Right lobe of liver (tissue), 6 donors: Measurements from ENCODE around the gene BCKDHB. TPM values are rescaled to one million over a fixed set of nuclear protein-coding genes. Genes with fewer than 3 reads are reported as not detected.

Experiments
- ATAC-seq, 4 donors: fragments of 200-7000 bp; cut with Tn5 transposase; one replicate each; pipeline ENCODE4 v1.9.1; 2020; ENCODE audit warnings: mild to moderate bottlenecking in 4 of 4, moderate library complexity in 4 of 4
- DNase-seq, 3 donors: peaks; one replicate each; pipeline ENCODE4 v3.0.0-alpha.2; 2020
- H3K27ac ChIP-seq, 3 donors: fragments of 200-600 bp; one replicate each; pipeline ENCODE4 v1.8.0; 2022
- H3K27me3 ChIP-seq, 2 donors: fragments of 200-600 bp; one replicate each; pipeline ENCODE4 v1.8.0; 2022
- H3K36me3 ChIP-seq, 4 donors: fragments of 200-600 bp; sonication (generic) in 1 of 4; one replicate each; pipeline versions ENCODE4 v1.5.1 to v1.8.0; 2017 to 2022; ENCODE audit warnings: control low read depth in 1 of 4
- H3K4me1 ChIP-seq, 4 donors: fragments of 200-600 bp; sonication (generic) in 1 of 4; one replicate each; pipeline versions ENCODE4 v1.5.1 to v1.8.0; 2017 to 2022; ENCODE audit warnings: control low read depth in 1 of 4
- H3K4me3 ChIP-seq, 3 donors: fragments of 200-600 bp; one replicate each; pipeline ENCODE4 v1.8.0; 2022
- H3K9me3 ChIP-seq, 4 donors: fragments of 200-600 bp; sonication (generic) in 1 of 4; one replicate each; pipeline versions ENCODE4 v1.5.1 to v1.8.0; 2017 to 2022; ENCODE audit warnings: control low read depth in 1 of 4
- CTCF ChIP-seq, 4 donors: fragments of 200-600 bp in 3 of 4; fragments of 450-650 bp in 1 of 4; IDR thresholded peaks; one replicate each; pipeline versions ENCODE4 v1.5.1 to v1.8.0; 2016 to 2022; ENCODE audit warnings: antibody characterized with exemption in 4 of 4, mild to moderate bottlenecking in 2 of 4
- POLR2A ChIP-seq: fragments of 450-650 bp; IDR thresholded peaks from one replicate; pipeline ENCODE4 v1.6.1; 2017; ENCODE audit warnings: antibody characterized with exemption, mild to moderate bottlenecking
- WGBS: methylation state at CpG from one replicate; pipeline ENCODE4 v1.1.6; 2018; ENCODE audit warnings: low coverage, low lambda C conversion rate; ENCODE audit not compliant: insufficient coverage; ENCODE audit errors: missing lambda C conversion rate; 5-methylcytosine and 5-hydroxymethylcytosine counted together
- intact Hi-C, 2 donors: fragments of 100-400 bp; cut with DNase I; formaldehyde crosslinking; loops; one replicate each; pipeline versions ENCODE4 v1.11.2 to v1.14.1; 2022
- total RNA-seq, 6 experiments: library from RNA; depleted of rRNA in 2 of 6; stranded (reverse); fragments of >200 nt in 2 of 6; fragmentation: NEBNext Ultra II Directional in 3 of 6; extraction: Animal tissue kit (Norgen Biotek cat#: 25700) in 3 of 6; gene quantifications; one replicate each; pipeline versions ENCODE4 v1.1.0 to v1.2.4, GENCODE V29; 2016 to 2023
- donor health status: DM: no; HTN: yes; CAD: no.
- donor health status: DM: no; HTN: no; CAD: no.
- donor health status: DM: no; HTN: no; CAD: no.
- donor health status: DM: no; HTN: yes; CAD: no.
- donor health status: DM: no; HTN: yes; CAD: no.

BCKDHB gene
- total RNA-seq, 6 experiments from 2014 or later, result 22.1 to 57.2 (median 43.9) TPM

- H3K27ac ChIP-seq, result no peak overlapping the region
- H3K4me3 ChIP-seq, result no peak overlapping the region
- H3K9me3 ChIP-seq, result no peaks in the 10 kb centered on the region
- H3K36me3 ChIP-seq, result no peaks in the 10 kb centered on the region
- WGBS, result 92% methylated on average over 4 of the region's 4 CpGs
- TF ChIP-seq POLR2A, result no peak
- TF ChIP-seq CTCF (IDR thresholded peaks at IDR 0.05), result no peak
- DNase-seq (no peak), ATAC-seq (no peak)
- H3K27me3 ChIP-seq, result no peaks in the 10 kb centered on the region
- no peaks in the 10 kb centered on the region for H3K4me1 ChIP-seq
- intact Hi-C loops, result no loop called here
These were observed 210.3 kb downstream of the BCKDHB start for GRCh38 chr6:80316686-80317231.

DNA sequence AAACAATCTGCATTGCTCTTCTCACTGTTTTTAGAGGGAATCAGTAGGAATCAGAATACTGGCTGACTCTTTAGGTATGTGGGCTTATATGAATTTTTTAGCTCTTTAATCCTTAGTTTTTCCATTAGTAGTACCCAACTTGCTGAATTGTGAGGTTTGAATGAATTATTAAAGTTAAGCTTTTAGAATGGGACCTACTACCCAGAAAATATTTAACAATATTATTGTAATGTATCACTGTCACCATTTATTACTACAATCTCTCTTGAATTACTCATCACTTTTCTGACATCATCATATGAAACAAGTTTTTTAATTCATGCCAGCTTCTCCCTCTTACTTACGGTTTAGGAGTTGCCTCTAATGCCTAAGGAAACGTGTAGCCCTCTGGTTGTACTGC is 212.7 kb downstream of the BCKDHB start:
- ATAC-seq, result no peak
- H3K27me3 ChIP-seq, result no peaks in the 10 kb centered on the region
- no peaks in the 10 kb centered on the region for H3K9me3 ChIP-seq
- DNase-seq, result no peak
- no peaks in the 10 kb centered on the region for H3K4me1 ChIP-seq
- TF ChIP-seq POLR2A (no peak), CTCF (IDR thresholded peaks at IDR 0.05) (no peak)
- H3K36me3 ChIP-seq, result no peaks in the 10 kb centered on the region
- no peak overlapping the region for H3K4me3 ChIP-seq
- WGBS, result 86% methylated on average over 2 of the region's 2 CpGs
- H3K27ac ChIP-seq, result no peak overlapping the region
- intact Hi-C loops, result no loop called here

- Histone ChIP-seq H3K27ac (no peak overlapping the region), H3K9me3 (no peaks in the 10 kb centered on the region), H3K27me3 (no peaks in the 10 kb centered on the region), H3K4me3 (no peak overlapping the region), H3K4me1 (no peaks in the 10 kb centered on the region), H3K36me3 (no peaks in the 10 kb centered on the region)
- intact Hi-C loops, result no loop called here
- DNase-seq (no peak), ATAC-seq (no peak)
- no peak for TF ChIP-seq POLR2A
- no peak for TF ChIP-seq CTCF (IDR thresholded peaks at IDR 0.05)
- WGBS, result 87% methylated on average over 2 of the region's 2 CpGs
These were observed 214.5 kb downstream of the BCKDHB start for GRCh38 chr6:80321011-80321410.

DNA sequence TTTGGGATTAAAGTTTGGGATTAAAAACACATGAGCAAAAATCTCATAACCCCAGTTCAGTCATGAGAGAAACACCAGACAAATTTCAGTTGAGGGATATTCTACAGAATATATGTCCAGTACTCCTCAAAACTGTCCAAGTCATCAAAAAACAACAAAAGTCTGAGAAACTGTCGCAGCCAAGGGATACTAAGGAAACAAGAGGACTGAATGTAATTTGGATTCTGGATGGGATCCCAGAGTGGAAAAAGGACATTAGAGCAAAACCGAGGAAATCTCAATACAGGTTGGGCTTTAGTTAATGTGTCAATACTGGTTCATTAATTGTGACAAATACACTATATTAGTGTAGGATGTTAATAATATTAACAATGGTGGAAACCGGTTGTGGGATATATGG is 219.3 kb downstream of the BCKDHB start:
- H3K4me1 ChIP-seq, result no peaks in the 10 kb centered on the region
- TF ChIP-seq POLR2A (no peak), CTCF (IDR thresholded peaks at IDR 0.05) (no peak)
- no peaks in the 10 kb centered on the region for H3K36me3 ChIP-seq
- DNase-seq (no peak), ATAC-seq (no peak)
- no peak overlapping the region for H3K27ac ChIP-seq
- no peaks in the 10 kb centered on the region for H3K27me3 ChIP-seq
- H3K9me3 ChIP-seq, result no peaks in the 10 kb centered on the region
- WGBS, result 62% methylated on average over 3 of the region's 3 CpGs
- no peak overlapping the region for H3K4me3 ChIP-seq
- intact Hi-C loops, result no loop called here

DNA sequence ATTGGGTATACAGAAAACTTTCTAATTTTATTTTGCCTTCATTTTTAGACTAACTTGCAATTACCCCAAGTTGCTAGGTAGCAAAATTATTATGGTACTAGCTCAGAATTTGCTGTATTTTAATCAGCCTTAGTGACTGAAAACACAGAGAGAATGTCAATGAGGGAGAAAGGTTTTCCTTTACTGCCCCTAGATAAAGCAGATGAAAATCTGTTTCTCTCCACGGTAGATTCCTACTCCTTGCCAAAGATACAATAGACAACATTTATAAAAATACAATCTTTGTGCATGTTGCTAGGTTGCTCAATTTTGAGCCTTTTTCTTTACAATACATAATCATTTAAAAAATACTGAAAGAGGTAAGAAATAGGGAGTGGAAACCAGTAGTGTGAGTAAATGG is 222.2 kb downstream of the BCKDHB start:
- no peak overlapping the region for H3K4me3 ChIP-seq
- ATAC-seq (no peak), DNase-seq (no peak)
- WGBS, result 43% methylated on average over 1 of the region's 1 CpG
- no peaks in the 10 kb centered on the region for H3K27me3 ChIP-seq
- no peaks in the 10 kb centered on the region for H3K4me1 ChIP-seq
- no peak overlapping the region for H3K27ac ChIP-seq
- H3K9me3 ChIP-seq, result no peaks in the 10 kb centered on the region
- no peaks in the 10 kb centered on the region for H3K36me3 ChIP-seq
- intact Hi-C loops, result no loop called here
- no peak for TF ChIP-seq POLR2A
- no peak for TF ChIP-seq CTCF (IDR thresholded peaks at IDR 0.05)
